GM18499 (cell line): Measurements from ENCODE around the gene HDAC2.
"Not testable (repeated sequence)": the region's sequence is repeated elsewhere in the genome, so short reads cannot be mapped to it uniquely, and the experiment has no call there.

Experiments used
- ATAC-seq: cut with Tn5 transposase; IDR thresholded peaks from one replicate; pipeline ENCODE4 v1.9.1; 2021; ENCODE audit warnings: moderate number of reproducible peaks; ENCODE audit not compliant: insufficient read depth, unreplicated experiment

HDAC2 gene

DNA sequence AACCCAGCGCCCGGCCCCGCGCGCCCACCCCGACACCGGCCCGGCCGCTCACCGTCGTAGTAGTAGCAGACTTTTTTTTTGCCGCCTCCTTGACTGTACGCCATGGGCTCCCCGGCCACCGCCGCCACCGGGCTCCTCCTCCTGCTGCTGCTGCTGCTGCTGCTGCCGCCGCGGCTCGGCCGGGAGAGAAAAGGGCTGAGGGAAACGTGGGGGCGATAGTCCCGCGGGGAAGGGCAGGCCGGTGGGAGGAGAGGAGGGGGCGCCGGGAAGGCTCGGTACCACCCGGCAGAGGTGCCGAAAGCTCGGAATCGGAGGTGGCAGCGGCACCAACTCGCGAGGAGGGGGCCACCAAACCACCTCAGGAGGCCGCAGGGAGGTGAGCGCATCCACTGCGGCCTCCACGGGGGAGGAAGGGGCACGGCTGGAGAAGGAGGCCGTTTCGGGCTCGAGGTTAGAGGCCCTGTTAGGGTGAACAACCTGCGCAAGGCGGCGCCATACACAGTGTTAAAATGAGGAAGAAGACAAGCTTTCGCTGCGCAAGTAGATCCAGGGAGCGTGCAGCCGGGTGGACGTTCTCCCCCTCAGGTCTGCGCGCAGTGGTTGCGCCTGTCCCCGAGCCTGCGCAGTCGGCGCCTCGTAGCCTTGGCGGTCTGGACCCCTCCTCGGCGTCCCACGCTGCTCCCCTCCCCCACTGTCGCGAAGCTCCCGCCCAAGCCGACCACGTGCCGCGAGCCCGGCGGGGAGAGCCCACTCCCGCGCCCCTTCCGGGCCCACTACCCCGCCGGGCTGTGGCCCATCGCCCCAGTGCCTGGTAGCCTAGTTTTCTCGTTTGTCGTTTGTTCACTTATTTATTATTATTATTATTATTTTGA is at the start of gene HDAC2:
Gene HDAC2, minus strand, starts transcription at position 344 of the 872 bp plus-strand sequence. Its CDS starts 240 bp downstream, at position 104.
- peak; percentile 76 for ATAC-seq

DNA sequence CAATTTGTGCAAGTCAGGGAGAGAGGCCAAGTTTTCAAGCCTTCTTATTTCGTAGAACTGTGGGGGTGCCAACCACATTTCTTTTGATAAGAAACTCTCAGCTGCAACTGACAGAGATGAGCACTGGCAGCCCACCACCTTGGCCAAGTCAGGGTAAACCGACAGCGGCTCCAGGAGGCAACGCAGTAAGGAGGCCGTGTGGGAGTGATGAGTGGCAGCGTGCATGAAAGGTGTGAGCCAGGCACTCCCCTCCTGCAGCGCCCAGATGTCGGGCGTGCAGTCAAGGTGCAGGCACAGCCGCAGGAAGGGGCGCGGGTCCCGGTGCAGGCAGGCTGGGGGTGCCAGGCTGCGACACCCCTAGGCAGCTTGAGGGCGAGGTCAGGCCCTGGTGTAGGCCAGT is 49.2 kb upstream of the HDAC2 start:
- no peak for ATAC-seq

DNA sequence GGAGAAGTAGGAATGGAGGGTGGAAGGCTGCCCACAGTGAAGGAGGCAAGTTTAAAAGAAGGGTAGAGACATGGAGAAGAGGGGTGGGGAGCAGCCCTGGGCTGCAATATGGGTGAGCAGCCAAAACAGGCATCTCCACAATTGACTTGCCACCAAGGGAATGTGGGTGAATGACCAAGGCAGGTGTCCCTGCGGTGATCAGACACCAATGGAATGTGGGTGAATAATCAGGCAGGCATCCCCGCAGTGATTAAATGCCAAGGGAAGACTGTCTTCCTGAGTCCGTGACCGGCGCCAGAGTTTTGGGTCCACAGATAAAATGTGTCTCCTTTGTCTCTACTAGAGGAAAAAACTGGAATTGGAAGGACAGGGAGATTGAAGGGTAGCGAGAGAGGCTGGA is 46.2 kb upstream of the HDAC2 start:
- not testable (repeated sequence) for ATAC-seq

DNA sequence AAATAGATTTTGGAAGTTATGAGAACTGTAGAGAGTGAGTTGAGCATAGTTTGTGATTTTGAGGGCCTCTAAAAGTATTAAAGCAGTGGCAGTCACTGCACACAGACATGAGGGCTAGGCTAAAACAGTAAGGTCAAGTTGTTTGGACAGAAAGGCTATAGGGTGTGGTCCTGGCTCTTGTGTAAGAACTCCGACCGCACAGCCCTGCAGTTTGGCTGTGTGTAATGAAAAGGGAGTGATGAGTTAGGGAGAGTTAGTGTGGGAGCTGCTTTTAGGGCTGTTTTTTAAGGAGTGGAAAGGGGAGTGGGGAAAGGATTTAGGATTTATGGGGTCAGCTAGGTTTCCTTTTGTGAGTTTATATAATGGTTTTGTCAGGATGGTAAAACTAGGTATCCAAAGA is 43.2 kb upstream of the HDAC2 start:
- ATAC-seq: not testable (repeated sequence)

DNA sequence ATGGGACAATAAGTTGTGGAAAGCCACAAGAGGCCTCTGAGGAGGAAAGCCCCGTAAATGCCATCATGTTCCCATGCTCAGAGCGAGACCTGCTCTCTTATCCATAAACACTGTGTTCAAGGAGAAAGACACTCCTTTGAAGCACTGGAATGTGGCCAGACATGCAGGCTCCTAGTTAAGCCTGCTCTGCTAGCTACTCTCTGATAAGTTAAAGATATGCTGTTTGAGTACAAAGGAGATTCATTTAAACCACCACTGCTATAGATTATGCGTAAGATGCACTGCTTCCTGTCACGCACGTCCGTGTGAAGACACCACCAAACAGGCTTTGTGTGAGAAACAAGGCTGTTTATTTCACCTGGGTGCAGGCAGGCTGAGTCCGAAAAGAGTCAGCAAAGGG is 40.5 kb upstream of the HDAC2 start:
- ATAC-seq: not testable (repeated sequence)

DNA sequence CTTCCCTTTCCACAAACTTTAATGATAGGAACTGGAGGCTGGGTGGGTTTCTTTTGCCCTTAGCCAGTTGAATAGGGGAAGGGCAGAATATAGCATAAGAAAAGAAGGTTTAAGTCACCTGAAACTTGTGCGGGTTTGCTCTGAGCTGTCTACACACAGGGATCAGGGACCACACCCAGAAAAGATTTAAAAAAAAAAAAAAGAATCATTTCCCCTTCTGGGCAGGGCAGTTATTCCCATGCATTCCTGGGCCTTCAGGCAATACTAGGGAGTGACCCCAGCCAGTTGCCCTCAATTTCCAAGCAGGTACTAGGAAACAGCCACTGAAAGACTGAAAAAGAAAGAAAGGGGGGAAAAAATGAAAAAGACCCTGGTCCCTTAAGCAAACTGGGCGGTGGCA is 39.6 kb upstream of the HDAC2 start:
- ATAC-seq: no peak

DNA sequence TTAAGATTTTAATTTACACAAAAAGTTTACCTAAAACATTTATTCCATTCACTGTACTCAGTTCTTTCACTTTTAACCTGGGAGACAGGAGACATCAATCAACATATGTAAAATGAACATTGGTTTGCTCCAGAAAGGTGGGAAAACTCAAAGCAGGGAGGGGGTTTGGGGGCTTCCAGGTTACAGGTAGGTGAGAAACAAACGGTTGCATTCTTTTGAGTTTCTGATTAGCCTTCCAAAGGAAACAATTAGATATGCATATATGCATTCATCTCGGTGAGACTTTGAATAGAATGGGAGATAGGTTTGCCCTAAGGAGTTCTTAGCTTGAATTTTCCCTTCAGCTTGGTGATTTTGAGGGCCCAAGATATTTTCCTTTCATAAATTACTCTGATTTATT is 38.2 kb upstream of the HDAC2 start:
- no peak for ATAC-seq

DNA sequence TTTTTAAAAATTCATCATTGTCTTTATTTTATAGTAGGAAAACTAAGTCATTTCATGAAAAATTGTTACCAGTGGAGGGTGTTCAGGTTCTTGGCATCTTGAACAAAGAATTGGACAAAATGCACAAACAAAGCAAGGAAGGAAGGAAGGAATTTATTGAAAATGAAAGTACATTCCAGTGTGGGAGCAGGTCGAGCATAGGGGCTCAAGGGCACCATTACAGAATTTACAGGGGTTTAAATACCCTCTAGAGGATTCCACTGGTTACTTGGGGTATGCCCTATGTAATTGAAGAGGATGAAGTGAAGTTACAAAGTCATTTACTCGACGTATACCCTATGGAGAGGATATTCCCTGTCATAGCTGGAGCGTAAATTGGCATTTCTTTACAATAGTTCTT is 37.4 kb upstream of the HDAC2 start:
- ATAC-seq: no peak

DNA sequence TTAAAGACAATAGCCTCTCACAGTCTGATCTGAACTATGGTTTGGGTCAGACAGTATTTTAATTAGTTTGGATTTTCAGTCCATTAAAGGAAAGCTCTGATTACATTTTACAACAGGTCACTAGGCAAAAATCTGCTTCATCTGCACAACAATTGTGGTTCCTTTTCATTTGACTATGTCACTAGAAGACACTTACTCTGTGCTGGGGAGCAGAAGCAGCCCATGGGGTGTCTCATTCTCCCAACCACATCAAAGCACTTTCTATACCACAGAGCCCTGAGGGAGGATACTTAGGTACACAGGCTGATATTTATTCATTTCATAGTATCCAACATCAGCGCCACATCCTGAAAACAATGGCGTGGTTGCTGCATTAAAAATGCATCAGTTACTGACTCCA is 36.6 kb upstream of the HDAC2 start:
- peak; percentile 99 for ATAC-seq

DNA sequence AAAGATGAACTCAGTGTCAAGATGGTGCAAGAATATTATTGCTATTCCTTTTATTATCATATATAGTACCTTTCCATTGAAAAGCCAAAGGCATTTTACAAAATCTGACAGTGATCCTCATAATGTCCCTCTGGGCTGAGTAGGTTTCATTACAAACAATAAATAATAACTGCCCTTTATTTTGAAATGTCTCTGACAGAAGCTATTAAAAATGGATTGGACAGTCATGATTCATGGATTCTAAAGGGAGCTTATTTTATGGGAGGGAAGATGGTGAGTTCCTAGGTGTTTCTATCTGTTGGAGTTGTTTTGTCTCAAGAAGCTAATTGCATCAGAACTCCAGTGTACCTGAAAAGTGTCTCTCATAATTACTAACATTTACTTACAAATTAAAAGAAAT is 30.4 kb upstream of the HDAC2 start:
- ATAC-seq: no peak

DNA sequence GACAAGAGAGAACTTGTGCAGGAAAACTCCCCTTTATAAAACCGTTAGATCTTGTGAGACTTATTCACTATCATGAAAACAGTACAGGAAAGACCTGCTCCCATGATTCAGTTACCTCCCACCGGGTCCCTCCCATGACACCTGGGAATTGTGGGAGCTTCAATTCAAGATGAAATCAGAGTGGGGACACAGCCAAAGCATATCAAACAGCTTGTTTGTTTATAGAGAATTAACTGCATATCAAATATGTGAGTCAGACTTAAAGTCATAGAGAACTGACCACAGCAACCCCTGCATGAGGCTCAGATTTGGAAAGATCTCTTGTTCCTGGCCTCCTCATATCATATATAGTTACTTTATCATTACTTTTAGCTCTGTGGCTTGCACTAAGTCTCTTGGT is 29.1 kb upstream of the HDAC2 start:
- ATAC-seq: no peak

DNA sequence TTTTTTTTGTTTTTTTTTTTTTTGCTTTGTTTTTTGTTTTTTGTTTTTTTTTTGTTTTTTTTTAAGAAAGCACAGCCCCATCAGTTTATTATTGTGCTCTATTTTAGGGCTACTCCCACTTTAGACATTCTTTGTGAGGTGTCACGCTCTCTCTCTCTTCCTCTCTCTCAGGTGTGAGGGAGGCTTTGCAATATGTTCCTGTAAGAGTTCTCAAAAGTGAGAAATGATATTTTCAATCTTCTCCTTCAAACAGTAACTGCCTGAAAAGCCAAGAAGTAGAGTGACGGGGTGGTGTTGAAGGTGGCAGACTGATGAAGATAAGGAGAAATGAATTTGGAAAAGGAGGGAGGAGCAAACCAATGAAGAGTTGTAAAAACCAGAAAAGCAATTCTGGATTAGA is 28.3 kb upstream of the HDAC2 start:
- ATAC-seq: no peak

DNA sequence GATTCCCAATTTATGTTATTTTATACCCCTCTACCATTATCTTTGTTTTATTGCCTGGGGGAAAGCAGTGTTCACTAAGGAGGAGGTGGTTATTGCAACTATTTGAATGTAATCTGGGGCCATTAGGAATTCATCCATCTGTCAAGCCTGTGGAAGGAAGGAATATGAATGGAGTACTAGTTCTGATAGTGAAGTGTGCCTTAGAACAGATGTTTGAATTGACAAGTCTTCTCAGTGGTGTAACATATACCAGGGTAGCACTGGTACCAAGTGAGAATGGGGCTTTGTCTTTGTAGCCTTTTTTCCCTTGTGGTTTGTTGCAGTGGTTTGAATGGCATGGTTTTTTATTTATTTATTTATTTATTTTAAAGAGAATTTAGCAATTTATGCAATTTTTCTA is 27.9 kb upstream of the HDAC2 start:
- no peak for ATAC-seq

DNA sequence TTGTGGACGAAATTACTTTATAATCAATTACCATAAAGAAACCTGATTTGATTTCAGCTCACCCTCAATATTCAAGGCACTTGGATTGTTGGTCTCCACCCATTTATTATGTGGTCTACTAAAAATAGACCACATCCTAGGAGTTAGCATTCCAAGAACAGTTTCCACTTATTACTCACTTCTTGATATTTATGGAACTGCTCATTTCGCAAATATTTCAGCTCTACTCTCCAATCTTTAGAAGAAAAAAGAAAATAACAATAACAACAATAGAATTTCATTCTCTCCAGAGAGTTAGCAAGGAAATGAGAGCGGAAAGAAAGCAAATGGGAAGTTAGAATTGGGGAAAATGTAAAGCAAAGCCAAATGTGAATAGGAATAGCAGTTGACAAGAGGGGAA is 26.2 kb upstream of the HDAC2 start:
- no peak for ATAC-seq

DNA sequence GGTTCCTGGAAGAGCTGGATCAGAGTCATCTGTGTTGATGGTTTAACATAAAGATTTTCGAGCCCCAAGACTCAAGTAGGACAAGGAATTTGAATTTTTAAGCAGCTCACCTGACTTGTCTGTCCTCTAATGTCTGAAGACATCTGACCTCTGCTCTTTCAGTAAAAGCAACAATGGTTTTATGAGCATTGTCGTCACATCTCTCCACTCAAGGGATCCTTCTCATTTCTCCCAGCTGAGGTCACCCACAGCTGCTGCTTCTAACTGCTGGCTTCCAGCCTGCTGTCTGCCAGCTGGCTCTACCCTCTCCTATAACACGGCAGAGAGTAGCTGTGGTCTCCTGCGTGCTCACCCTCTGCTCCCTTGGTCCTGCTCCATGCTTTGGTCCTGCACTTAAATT is 24.7 kb upstream of the HDAC2 start:
- no peak for ATAC-seq

DNA sequence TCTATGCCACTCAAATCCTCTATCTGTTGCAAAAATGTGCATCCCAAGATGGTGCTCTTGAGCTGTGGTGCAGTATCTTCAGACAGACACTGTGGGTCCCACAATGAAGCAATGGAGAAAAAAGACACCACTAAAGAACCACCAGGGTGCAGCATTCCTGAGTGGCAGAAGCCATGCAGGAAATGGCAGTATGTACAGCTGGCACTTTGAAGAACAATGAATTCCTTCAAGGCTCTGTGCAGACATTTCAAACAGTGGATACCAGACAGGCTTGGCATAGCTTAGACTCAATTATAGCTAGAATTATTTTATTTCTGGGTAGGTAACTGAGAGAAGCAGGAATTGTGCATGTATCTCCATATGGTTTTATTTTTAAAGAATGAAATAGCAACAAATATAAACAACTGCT is 24.0 kb upstream of the HDAC2 start:
- peak; percentile 94 for ATAC-seq

DNA sequence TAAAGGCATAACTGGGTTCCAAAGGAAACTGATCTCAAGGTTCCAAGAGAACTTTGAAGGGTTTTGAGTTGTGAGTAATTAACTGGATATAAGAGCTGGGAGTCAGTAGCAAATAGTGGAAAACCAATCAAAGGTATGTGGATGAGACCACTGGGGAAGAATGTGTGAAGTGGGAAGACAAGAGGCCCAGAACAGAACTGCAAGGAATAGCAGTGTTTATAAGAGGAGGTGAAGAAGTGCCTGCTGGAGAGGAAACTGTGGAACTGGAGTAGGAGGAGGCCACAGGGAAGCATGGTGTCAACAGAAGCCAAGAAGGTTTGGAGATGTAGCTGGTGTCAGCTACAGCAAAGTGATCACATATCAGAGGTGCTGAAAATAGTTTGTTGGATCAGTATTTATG is 18.7 kb upstream of the HDAC2 start:
- ATAC-seq: no peak

DNA sequence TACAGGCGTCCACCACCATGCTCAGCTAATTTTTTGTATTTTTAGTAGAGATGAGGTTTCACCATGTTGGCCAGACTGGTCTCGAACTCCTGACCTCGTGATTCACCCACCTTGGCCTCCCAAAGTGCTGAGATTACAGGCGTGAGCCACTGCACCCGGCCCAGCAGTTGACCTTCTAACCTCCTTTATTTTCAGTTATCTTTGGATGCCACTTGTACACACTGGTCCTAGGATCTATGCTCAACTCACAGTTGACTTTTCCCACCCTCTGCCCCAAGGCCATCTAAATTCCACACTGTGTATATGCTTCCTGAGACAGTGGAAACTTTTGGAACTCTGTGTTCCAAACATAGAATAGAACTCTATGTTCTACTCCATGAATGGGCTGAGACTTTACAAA is 11.7 kb upstream of the HDAC2 start:
- ATAC-seq: not testable (repeated sequence)

DNA sequence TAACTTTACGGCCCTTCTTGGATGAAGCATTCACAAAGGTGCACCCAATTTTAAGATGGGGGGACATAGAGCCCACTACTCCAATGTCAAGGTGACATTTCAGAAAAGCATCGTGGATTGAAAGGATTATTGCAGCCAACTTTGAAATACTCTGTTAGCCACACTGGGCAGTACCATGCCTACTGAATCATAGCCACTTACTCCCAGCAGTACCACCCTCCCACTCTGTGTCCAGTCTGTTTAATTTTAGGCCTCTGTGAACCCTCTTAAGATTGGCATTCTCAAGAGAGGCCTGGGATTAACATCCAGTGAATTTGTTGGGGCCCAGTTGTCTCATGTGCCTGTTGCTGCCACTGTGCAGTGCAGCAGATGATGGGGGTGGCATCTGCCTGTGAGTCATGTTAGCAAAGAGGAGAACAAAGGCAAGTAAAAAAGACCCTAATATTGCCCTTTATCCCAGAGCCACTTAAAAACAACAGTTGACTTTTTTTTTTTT is 11.2 kb upstream of the HDAC2 start:
- no peak for ATAC-seq

DNA sequence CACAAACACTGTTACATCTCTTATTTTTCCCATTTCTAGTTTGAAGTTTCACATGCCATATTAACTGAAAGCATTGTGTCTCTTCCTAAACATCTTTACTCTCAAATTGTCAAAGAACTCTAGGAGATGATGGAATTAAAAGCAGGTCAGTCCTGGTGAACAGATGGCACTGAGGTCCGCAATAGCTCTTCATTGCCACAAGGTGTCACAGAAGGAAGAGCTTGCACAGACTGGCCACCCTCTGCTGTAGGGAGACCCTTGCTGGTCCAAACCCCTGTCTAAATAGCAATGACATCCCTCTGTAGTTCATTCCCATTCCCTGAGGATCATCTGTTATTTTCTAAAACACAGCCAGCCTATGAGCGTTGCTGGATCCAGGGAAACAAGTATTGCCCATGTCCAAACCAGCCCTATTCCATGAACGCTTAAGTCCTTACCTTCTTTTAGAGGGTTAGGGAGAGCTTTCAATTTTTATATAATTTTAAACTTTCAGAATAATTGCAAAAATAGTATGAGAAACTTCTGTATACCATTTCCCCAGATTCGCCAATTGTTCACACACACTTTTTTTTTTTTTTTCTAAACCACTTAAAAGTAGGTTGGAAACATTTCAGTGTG is 10.1 kb upstream of the HDAC2 start:
- peak; percentile 51 for ATAC-seq

DNA sequence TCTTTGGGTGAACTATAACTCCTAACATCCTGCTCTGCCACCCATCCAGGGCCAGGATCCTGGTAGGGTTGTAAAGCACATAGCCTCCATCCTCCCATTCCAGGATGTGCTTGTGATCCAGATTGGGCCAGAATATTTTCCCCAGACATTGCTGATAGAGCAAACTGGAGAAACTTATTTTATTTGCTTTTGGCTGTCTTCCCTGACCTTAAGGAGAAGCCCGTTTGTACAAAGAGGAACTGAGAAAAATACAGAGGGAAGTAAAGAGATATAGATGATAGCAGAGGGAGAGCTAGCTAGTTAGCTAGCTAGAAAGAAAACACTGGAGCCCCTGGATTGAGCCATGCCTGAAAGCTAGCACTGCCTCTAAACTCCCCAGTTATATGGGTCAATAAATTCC is 9.0 kb upstream of the HDAC2 start:
- ATAC-seq: peak; percentile 36
